RKO (cell line): ENCODE results near the gene GAD1.

Source experiments
- DNase-seq: peaks from one replicate; pipeline ENCODE4 v3.0.0-alpha.2; 2016; ENCODE audit warnings: low spot score

The GAD1 gene

GRCh38 chr2:170816504-170817092, at the start of gene GAD1:
Gene GAD1, plus strand, starts transcription at chr2:170816887. Its CDS starts 1,705 bp downstream, at chr2:170818592.
- DNase-seq: peak; percentile 86

DNA sequence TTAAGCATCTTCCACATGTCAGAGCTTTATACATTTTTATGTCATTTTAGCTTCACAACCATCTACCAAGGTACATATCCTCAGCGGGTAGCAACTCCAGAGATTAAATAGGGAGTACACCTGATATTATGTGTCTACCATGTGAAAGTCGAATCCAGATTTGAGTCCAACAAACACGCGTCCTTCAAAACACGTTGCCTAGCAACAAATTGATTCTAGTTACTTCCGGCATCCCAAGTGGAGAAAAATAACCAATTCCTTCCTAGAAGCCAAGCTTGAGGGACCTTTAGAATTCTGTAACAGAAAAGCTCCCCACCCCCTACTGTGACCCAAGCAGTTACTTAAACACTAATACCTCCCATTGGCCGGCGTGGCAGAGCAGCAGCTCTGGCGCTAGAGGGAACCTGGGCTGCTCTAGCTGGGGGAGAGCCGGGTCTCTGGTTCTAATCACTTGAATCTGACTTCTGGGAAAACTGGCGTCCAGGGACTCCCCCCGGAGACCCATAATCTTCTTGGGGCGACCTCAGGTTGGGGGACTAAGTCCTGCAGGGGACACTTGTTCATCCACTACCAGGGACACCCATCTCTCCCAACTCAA, 46.6 kb upstream of the GAD1 start, which contains the start of gene ERICH2:
Gene ERICH2, plus strand, starts transcription at position 371 of the 598 bp plus-strand sequence. CDS start 304 bp downstream, outside the sequence.
- peak; percentile 77 for DNase-seq

- DNase-seq: peak; percentile 87
Observed at GRCh38 chr2:170770606-170771420, 45.9 kb upstream of the GAD1 start.

GRCh38 chr2:170771421-170771937, 45.2 kb upstream of the GAD1 start:
- DNase-seq: peak; percentile 17

GRCh38 chr2:170772295-170772694, 44.4 kb upstream of the GAD1 start:
- DNase-seq: no peak

DNA sequence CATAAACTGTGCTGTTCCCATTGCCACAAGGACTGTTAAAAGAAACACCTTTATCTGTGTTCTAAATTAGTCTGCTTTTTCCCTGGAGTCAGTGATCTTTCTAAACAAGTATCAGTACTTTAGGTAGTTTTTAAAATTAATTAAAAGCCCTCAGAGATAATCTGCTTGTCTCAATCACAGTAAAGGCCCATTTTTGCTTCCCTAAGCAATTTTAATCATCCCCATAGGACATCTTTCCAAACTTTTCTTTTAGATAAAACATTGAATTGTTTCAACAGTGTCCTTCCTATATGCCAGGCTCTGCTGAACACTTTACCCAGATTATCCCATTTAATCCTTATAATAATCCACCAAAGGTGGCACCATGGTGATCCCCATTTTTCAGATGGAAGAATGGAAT, 42.6 kb upstream of the GAD1 start:
- no peak for DNase-seq

GRCh38 chr2:170778900-170779299, 37.8 kb upstream of the GAD1 start:
- no peak for DNase-seq

DNA sequence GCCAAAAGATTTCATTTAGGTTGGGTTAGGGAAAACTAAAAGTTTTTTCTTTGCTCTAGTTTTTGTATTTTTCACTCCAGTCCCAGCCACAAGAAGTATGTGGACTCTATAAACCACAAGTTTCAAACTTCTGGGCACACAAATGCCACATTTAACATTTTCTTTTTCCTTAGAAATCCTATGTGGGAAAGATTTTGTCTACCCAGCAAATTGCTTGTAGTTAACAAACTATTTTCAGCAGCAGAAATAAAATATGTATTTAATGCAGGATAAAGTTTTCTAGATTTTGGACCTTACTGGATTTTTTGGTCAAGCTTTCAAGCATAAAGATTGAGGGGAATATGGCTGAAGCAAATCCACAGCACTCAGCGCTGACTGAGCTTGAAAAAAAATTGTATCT, 37.4 kb upstream of the GAD1 start:
- DNase-seq: no peak

DNA sequence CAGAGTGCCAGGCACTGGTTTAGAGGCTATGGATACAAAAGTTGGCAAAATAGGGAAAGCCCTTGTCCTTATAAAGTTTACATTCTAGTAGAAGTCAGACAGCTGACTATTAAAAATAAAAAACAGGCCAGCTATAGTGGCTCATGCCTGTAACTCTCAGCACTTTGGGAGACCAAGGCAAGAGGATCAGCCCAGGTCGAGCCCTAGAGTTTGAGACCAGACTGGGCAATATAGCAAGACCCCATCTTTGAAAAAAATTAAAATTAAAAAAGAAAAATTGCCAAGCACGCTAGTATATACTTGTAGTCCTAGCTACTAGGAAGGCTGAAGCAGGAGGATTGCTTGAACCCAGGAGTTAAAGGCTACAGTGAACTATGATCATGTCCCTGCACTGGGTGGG, 34.0 kb upstream of the GAD1 start:
- no peak for DNase-seq

DNA sequence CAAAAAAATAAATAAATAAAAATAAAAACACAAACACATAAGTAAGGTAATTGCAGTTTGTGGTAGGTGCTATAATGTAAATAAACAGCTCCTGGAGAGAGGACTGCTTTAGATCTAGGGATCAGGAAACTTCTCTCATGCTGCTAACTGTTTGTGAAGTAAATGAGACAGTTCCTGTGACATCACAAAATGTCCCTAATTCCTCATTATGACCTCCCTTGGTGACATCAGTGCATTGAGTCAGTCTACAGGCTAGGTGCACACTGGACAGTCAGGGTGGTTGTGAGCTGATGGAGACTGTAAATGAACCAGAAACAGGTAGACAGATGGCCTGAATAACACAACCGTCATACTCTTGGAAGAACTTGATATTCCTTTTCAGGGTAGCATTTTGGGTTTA, 33.1 kb upstream of the GAD1 start:
- no peak for DNase-seq

- no peak for DNase-seq
Observed at GRCh38 chr2:170798996-170799395, 17.7 kb upstream of the GAD1 start.

GRCh38 chr2:170806548-170806947, 10.1 kb upstream of the GAD1 start:
- no peak for DNase-seq

DNA sequence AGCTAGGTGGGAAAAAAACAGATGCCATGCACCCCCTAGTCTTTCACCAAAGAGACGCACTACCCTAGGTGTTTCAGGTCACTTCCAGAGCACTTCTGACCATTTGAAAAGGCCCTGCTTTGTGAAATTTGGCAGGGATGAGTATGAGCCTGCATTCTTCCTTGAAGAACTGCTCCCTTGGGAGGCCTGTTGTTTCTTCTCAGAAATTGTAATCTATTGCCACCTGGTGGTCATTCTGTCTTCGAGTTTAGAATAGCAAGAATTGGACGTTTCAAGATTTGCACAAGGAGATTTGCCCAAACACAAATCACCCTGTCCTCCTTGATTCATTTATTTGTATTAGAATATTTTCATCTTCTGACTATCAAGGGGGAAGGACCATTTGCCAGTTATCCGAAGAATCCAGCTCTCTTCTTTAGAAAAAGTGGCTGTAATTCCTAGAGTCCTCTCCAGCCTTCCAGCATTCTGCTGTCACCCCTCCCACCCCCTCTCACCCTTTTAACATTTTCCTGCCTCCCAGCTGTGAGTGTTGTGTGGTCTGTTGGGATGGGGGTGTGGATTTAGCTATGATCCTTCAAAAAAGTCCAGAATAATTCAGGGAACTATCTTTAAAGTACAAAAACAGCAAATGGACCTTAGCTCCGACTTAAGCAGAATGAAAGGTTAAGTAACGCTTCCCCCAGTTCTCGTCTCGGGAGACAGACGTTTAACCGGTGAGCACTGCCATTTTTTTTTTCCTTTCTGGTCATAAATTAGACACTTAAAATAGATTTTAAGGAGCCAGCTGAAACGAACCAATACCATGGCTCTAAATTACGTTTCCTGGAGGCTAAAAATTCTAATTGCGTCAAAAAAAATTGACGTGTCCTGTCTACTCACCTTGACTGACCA, 3.7 kb upstream of the GAD1 start:
- peak; percentile 85 for DNase-seq

DNA sequence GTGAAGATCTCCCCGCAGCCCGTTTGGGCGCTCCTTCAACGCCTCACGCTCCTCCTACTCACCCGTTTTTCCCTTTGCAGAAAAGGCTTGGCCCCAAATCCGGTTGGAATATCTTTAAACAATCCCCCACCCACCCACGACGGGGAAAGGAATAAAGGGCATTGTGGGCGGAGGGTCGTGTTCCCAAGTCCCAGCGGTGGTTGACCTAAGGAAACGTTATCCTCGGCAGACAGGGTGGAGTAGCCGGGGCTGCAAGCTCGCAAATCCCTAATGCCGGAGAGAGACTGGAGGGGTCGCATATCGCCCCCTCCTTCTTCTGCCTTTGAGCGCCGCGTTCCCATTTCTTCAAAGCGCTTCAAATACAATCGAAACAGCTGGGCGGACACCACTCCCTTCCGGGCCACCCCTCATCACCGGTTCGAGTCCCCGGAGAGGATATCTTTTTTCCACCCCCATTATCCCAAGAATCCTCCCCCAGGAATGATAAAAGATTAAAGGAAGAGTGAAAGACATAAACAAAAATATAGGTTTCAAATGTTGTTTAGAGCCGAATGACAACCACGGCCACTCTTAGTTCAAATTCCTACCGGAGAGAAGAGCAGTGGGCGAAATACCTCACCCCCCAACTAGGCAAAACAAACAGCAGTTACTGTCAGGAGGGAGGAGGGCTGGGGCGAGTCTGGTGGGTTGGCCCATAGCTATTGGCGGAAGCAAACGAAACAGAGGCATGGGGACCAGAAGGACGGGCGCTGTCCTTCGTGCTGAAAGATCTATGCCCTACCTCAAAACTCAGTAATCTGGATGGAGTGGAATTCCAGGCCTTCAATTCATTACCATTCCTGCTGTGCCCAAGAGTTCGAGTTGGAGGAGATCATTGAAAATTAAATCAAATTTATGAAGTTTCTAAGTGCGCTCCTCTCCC, 2.8 kb upstream of the GAD1 start:
- peak; percentile 33 for DNase-seq

DNA sequence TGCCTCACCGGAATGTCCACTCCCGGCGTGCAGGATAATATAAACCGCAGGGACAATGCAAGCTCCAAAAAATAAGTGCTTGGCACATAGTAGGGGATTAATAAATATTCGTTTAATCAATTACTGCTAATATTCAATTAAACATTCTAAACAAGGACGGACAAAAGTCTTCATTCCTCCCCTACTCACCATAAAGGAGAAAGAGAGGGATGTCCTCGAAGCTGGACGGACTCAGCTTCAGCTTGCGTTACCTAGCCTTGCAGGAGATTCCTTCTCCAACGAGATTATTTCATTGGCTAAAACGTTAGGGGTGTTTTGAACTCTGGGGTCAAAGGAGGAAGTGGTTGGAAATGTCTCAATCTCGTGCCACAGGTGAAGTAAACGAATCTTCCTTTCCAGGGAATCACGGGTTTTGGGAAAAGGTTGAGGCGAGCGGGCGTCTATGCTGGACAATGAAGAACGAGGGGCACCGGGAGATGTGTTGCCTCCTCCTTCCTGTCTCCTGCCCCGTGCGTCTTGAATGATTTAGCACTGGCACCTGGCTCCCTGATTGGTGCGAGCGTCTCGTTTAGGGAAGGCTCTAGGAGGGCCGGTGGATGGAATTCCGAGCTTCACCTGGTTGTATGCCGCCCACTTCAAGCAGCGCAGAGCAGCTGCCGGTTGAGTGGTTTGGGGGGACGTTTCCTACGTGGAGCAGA, 2.0 kb upstream of the GAD1 start:
- DNase-seq: no peak

DNA sequence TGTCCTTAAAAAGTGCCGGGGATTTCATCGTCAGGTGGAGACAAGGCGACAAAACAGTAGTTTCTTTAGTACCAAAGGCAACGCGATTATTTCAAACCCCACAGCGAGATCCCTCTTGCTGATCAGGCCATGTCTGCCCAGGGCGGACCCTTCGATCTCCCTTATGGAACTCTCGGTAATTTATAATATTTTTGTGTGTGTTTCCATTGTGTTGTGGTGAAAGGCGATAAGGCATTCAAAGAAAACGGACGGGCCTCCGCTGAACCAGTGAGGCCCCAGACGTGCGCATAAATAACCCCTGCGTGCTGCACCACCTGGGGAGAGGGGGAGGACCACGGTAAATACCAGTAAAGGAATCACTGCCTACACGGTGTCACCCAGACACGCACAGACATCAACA, 1.4 kb upstream of the GAD1 start:
- DNase-seq: no peak

GRCh38 chr2:170815746-170816503, 762 bp upstream of the GAD1 start:
- peak; percentile 75 for DNase-seq

DNA sequence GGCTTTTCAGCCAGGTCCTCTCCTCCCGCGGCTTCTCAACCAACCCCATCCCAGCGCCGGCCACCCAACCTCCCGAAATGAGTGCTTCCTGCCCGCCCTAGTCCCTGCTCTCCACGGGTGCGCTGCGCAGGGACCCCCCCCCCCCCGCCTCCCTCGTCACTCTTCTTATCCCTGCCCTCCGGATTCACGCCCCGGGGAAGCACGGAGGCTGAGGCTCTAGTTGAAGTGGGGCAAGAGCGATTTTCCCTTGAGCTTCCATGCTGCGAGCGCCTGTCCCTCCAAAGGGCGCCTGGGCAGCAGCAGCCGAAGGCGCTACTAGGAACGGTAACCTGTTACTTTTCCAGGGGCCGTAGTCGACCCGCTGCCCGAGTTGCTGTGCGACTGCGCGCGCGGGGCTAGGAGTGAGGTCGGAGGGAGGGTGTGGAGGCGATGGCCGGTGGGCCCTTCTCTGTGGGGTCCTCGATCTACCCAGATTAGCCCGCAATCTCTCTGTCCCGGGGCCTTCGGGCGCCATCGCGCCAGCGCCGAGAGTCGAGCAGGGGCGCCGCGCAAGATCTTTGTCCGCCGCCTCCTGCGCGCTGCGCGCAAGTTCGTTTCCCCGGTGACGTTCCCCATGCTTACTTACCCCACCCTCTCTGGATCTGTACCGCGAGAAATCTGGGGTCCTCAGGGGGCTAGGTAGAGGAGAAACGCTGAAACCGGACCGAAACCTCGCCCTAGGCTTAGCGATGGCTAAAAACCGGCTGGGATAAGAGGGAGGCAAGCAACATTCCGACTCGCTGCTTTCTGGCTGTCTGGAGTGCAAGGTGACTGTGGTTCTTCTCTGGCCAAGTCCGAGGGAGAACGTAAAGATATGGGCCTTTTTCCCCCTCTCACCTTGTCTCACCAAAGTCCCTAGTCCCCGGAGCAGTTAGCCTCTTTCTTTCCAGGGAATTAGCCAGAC, 677 bp downstream of the GAD1 start:
- DNase-seq: peak; percentile 30
